HG03442 (cell line): ENCODE measurements around the gene KRT24.
"Not testable (repeated sequence)": the region's sequence is repeated elsewhere in the genome, so short reads cannot be mapped to it uniquely, and the experiment has no call there.

ENCODE experiments used
- ATAC-seq: cut with Tn5 transposase; IDR thresholded peaks from one replicate; pipeline ENCODE4 v1.9.1; 2021; ENCODE audit warnings: mild to moderate bottlenecking, moderate library complexity; ENCODE audit not compliant: unreplicated experiment

KRT24 gene

GRCh38 chr17:40703652-40704051 is at the start of gene KRT24:
TSS of gene KRT24 (minus strand) at chr17:40703752. CDS start at chr17:40703693, 59 bp downstream.
- no peak for ATAC-seq

GRCh38 chr17:40751065-40751464 is 47.5 kb upstream of the KRT24 start:
- ATAC-seq = no peak

- no peak for ATAC-seq
These were observed 46.8 kb upstream of the KRT24 start for GRCh38 chr17:40750391-40750790.

- ATAC-seq = not testable (repeated sequence)
These were observed 45.1 kb upstream of the KRT24 start for GRCh38 chr17:40748666-40749065.

GRCh38 chr17:40738553-40738952 is 35.0 kb upstream of the KRT24 start:
- ATAC-seq = no peak

- ATAC-seq = no peak
These were observed 31.5 kb upstream of the KRT24 start for GRCh38 chr17:40735016-40735415.

- no peak for ATAC-seq
These were observed 30.5 kb upstream of the KRT24 start for GRCh38 chr17:40734018-40734417.

GRCh38 chr17:40730970-40731369 is 27.4 kb upstream of the KRT24 start:
- no peak for ATAC-seq

- no peak for ATAC-seq
These were observed 24.1 kb upstream of the KRT24 start for GRCh38 chr17:40727447-40728231.

- ATAC-seq = no peak
These were observed 23.4 kb upstream of the KRT24 start for GRCh38 chr17:40726919-40727318.

GRCh38 chr17:40724656-40725055 is 21.1 kb upstream of the KRT24 start:
- no peak for ATAC-seq

GRCh38 chr17:40722241-40722640 is 18.7 kb upstream of the KRT24 start:
- no peak for ATAC-seq

- no peak for ATAC-seq
These were observed 17.3 kb upstream of the KRT24 start for GRCh38 chr17:40720899-40721298.

GRCh38 chr17:40718930-40719329 is 15.4 kb upstream of the KRT24 start:
- no peak for ATAC-seq

GRCh38 chr17:40717776-40718175 is 14.2 kb upstream of the KRT24 start:
- ATAC-seq = no peak

GRCh38 chr17:40714473-40714872 is 10.9 kb upstream of the KRT24 start:
- ATAC-seq = no peak

GRCh38 chr17:40707745-40708144 is 4.2 kb upstream of the KRT24 start:
- ATAC-seq = no peak

- no peak for ATAC-seq
These were observed 2.0 kb upstream of the KRT24 start for GRCh38 chr17:40705584-40705983.

- no peak for ATAC-seq
These were observed 1.3 kb downstream of the KRT24 start for GRCh38 chr17:40702271-40702670.

GRCh38 chr17:40699853-40700252 is 3.7 kb downstream of the KRT24 start:
- no peak for ATAC-seq

GRCh38 chr17:40699371-40699770 is 4.2 kb downstream of the KRT24 start:
- ATAC-seq = no peak

- no peak for ATAC-seq
These were observed 6.3 kb downstream of the KRT24 start for GRCh38 chr17:40697297-40697696.

GRCh38 chr17:40696651-40697072 is 6.9 kb downstream of the KRT24 start:
- no peak for ATAC-seq
